A549 (cell line): Measurements from ENCODE around the gene TTLL3. TPM values are rescaled to one million over a fixed set of nuclear protein-coding genes. Genes with fewer than 3 reads are reported as not detected.

Experiments used
- ATAC-seq, 2 experiments: fragments of 200-7000 bp in 1 of 2; fragments of >200 bp in 1 of 2; cut with Nextera tagmentation in 1 of 2; cut with Tn5 transposase in 1 of 2; 3 replicates each; pipeline versions ENCODE4 v1.8.0 to v1.9.1; 2018 to 2020; ENCODE audit warnings: mild to moderate bottlenecking in 1 of 2, moderate library complexity in 1 of 2
- CTCF ChIA-PET: fragments of 300-600 bp; sonication (Branson Sonifier 250); formaldehyde crosslinking; extraction: SDS; loops from one replicate; lab custom pipeline; 2021; ENCODE audit warnings: antibody characterized with exemption, inconsistent platforms; lab: Yijun Ruan, JAX
- POLR2A ChIA-PET: fragments of 350-600 bp; formaldehyde crosslinking; extraction: SDS; loops from one replicate; lab custom pipeline; 2021; ENCODE audit warnings: antibody characterized with exemption, inconsistent platforms; lab: Yijun Ruan, JAX
- DNase-seq, 2 experiments: peaks; one replicate each; pipeline versions ENCODE4 v3.0.0 to v3.0.0-alpha.2; 2011 to 2016; ENCODE audit warnings: low read depth in 1 of 2, low spot score in 1 of 2
- FAIRE-seq: peaks from 2 replicates; lab custom pipeline; 2011; peaks lifted over from hg19 to GRCh38; lab: Jason Lieb, UNC
- H3K27ac ChIP-seq, 2 experiments: fragments of >200 bp; sonication (Bioruptor Twin); formaldehyde crosslinking; 3 replicates each; pipeline ENCODE4 v1.5.1; 2016 to 2017
- H3K4me1 ChIP-seq: fragments of >200 bp; sonication (Bioruptor Twin); formaldehyde crosslinking; 3 replicates; pipeline ENCODE4 v1.6.1; 2016
- H3K4me2 ChIP-seq: fragments of >200 bp; sonication (Bioruptor Twin); formaldehyde crosslinking; 3 replicates; pipeline ENCODE4 v1.6.1; 2016
- H3K4me3 ChIP-seq: fragments of >200 bp; sonication (Bioruptor Twin); formaldehyde crosslinking; 3 replicates; pipeline ENCODE4 v1.5.1; 2016
- H3K9me3 ChIP-seq: fragments of >200 bp; sonication (Bioruptor Twin); formaldehyde crosslinking; 3 replicates; pipeline ENCODE4 v1.6.1; 2016
- BHLHE40 ChIP-seq: IDR thresholded peaks from 2 replicates; pipeline ENCODE4 v1.6.1; 2012; ENCODE audit warnings: low read depth, low read length, inconsistent platforms
- CBX2 ChIP-seq: fragments of 200-600 bp; sonication (generic); IDR thresholded peaks from 2 replicates; pipeline ENCODE4 v1.6.1; 2016; ENCODE audit warnings: low read depth, mild to moderate bottlenecking, borderline replicate concordance
- CEBPB ChIP-seq, 2 experiments: fragments of >200 bp in 1 of 2; sonication (Bioruptor Twin) in 1 of 2; formaldehyde crosslinking in 1 of 2; IDR thresholded peaks; 2 replicates each; pipeline ENCODE4 v1.6.1; 2012 to 2016
- EHMT2 ChIP-seq: fragments of 200-600 bp; sonication (generic); IDR thresholded peaks from 2 replicates; pipeline ENCODE4 v1.6.1; 2016; ENCODE audit warnings: antibody characterized with exemption, low read depth, mild to moderate bottlenecking, moderate library complexity
- FOSL2 ChIP-seq, 2 experiments: fragments of 450-650 bp in 1 of 2; fragments of >200 bp in 1 of 2; sonication (Bioruptor Twin) in 1 of 2; formaldehyde crosslinking; IDR thresholded peaks; 2 replicates each; pipeline versions ENCODE4 v1.5.0 to v1.6.1; 2016 to 2020; ENCODE audit warnings: mild to moderate bottlenecking in 1 of 2, moderate library complexity in 1 of 2
- HDAC2 ChIP-seq: fragments of 200-600 bp; sonication (generic); IDR thresholded peaks from 2 replicates; pipeline ENCODE4 v1.6.1; 2016
- HEYL ChIP-seq: fragments of 250-450 bp; sonication (Bioruptor Pico); IDR thresholded peaks from 2 replicates; pipeline ENCODE4 v1.8.0; 2021; ENCODE audit warnings: mild to moderate bottlenecking, moderate library complexity
- HOXA7 ChIP-seq: fragments of 250-450 bp; sonication (Bioruptor Pico); IDR thresholded peaks from 2 replicates; pipeline ENCODE4 v1.5.0; 2020; ENCODE audit warnings: mild to moderate bottlenecking, moderate library complexity
- JUN ChIP-seq, 2 experiments: fragments of >200 bp; sonication (Bioruptor Twin); formaldehyde crosslinking; IDR thresholded peaks; 2 replicates in 1 of 2; 3 replicates in 1 of 2; pipeline ENCODE4 v1.6.1; 2016 to 2017
- JUNB ChIP-seq: fragments of >200 bp; sonication (Bioruptor Twin); formaldehyde crosslinking; IDR thresholded peaks from 2 replicates; pipeline ENCODE4 v1.6.1; 2016
- KDM1A ChIP-seq: fragments of 200-600 bp; sonication (generic); IDR thresholded peaks from 2 replicates; pipeline ENCODE4 v1.6.1; 2016; ENCODE audit warnings: low read depth, mild to moderate bottlenecking
- KDM5A ChIP-seq: fragments of 200-600 bp; sonication (generic); IDR thresholded peaks from 2 replicates; pipeline ENCODE4 v1.6.1; 2016; ENCODE audit warnings: antibody characterized with exemption, mild to moderate bottlenecking
- MAFK ChIP-seq: fragments of 450-650 bp; IDR thresholded peaks from 2 replicates; pipeline ENCODE4 v1.6.1; 2014; ENCODE audit not compliant: partially characterized antibody
- MAZ ChIP-seq: fragments of 150-350 bp; IDR thresholded peaks from 2 replicates; pipeline ENCODE4 v1.6.1; 2014; ENCODE audit warnings: antibody characterized with exemption, low read depth, low read length, borderline replicate concordance
- MYC ChIP-seq: IDR thresholded peaks from 2 replicates; pipeline ENCODE4 v1.6.1; 2012; ENCODE audit warnings: mild to moderate bottlenecking, inconsistent platforms, low read length, improper control_type of control experiment, borderline replicate concordance
- NFE2L2 ChIP-seq: fragments of 150-350 bp; conservative IDR thresholded peaks from 2 replicates; pipeline ENCODE4 v1.6.1; 2014; ENCODE audit warnings: low read length
- PHF8 ChIP-seq: fragments of 200-600 bp; sonication (generic); IDR thresholded peaks from 2 replicates; pipeline ENCODE4 v1.6.1; 2016; ENCODE audit warnings: low read depth, mild to moderate bottlenecking, antibody characterized with exemption, moderate library complexity, borderline replicate concordance
- POLR2A ChIP-seq: IDR thresholded peaks from 2 replicates; pipeline ENCODE4 v1.6.1; 2012; ENCODE audit warnings: mild to moderate bottlenecking, low read length
- POLR2AphosphoS2 ChIP-seq: conservative IDR thresholded peaks from 2 replicates; pipeline ENCODE4 v1.6.1; 2012; ENCODE audit warnings: low read length, improper control_type of control experiment, inconsistent platforms
- RAD21 ChIP-seq, 2 experiments: fragments of >200 bp in 1 of 2; sonication (Bioruptor Twin) in 1 of 2; formaldehyde crosslinking in 1 of 2; IDR thresholded peaks in 1 of 2; conservative IDR thresholded peaks in 1 of 2; 2 replicates in 1 of 2; 3 replicates in 1 of 2; pipeline ENCODE4 v1.6.1; 2012 to 2018; ENCODE audit warnings: inconsistent platforms in 1 of 2
- RNF2 ChIP-seq: fragments of 200-600 bp; sonication (generic); IDR thresholded peaks from 2 replicates; pipeline ENCODE4 v1.6.1; 2016; ENCODE audit warnings: low read depth, mild to moderate bottlenecking, antibody characterized with exemption, moderate library complexity, borderline replicate concordance
- TP53 ChIP-seq: fragments of 250-450 bp; sonication (Bioruptor Pico); IDR thresholded peaks from 2 replicates; pipeline ENCODE4 v1.5.0; 2021; ENCODE audit warnings: mild to moderate bottlenecking, moderate library complexity
- ZC3H11A ChIP-seq: fragments of 450-650 bp; IDR thresholded peaks from 2 replicates; pipeline ENCODE4 v1.6.1; 2014; ENCODE audit warnings: antibody characterized with exemption, mild to moderate bottlenecking
- ZSCAN20 ChIP-seq: fragments of 250-450 bp; sonication (Bioruptor Pico); IDR thresholded peaks from 2 replicates; pipeline ENCODE4 v1.8.0; 2022; ENCODE audit warnings: mild to moderate bottlenecking, moderate library complexity
- WGBS: methylation state at CpG from one replicate; pipeline ENCODE4 v1.1.6; 2017; ENCODE audit errors: missing lambda C conversion rate; 5-methylcytosine and 5-hydroxymethylcytosine counted together
- polyA plus RNA-seq, 4 experiments: library from polyadenylated mRNA; depleted of rRNA in 3 of 4; stranded (reverse); fragments of >200 nt; fragmentation: RNase III in 1 of 4; extraction: RNeasy Plus Mini Kit Qiagen cat#74134 plus additional on column Dnase treatment in 1 of 4; gene quantifications; 2 replicates in 3 of 4; 3 replicates in 1 of 4; pipeline ENCODE4 v1.2.3, GENCODE V29; 2011 to 2017
- TF ChIP-seq, protein P1 (sequence below): fragments of >200 bp; sonication (Bioruptor Twin); formaldehyde crosslinking; IDR thresholded peaks from 2 replicates; pipeline ENCODE4 v1.6.1; 2016
- TF ChIP-seq, protein P2 (sequence below): IDR thresholded peaks from 2 replicates; pipeline ENCODE4 v1.6.1; 2012; ENCODE audit warnings: low read depth, borderline replicate concordance
- TF ChIP-seq, protein P3 (sequence below): fragments of >200 bp; sonication (Bioruptor Twin); formaldehyde crosslinking; IDR thresholded peaks from 3 replicates; pipeline ENCODE4 v1.5.1; 2016
- TF ChIP-seq, protein P4 (sequence below): fragments of 150-350 bp; IDR thresholded peaks from 2 replicates; pipeline ENCODE4 v1.6.1; 2014; ENCODE audit warnings: low read depth, mild to moderate bottlenecking, low read length
- TF ChIP-seq, protein P5 (sequence below): IDR thresholded peaks from 2 replicates; pipeline ENCODE4 v1.6.1; 2012

Gene TTLL3
- polyA plus RNA-seq, 2 of the 4 experiments (the other 2 are of a cell fraction) = 10.3 to 13.0 TPM

DNA sequence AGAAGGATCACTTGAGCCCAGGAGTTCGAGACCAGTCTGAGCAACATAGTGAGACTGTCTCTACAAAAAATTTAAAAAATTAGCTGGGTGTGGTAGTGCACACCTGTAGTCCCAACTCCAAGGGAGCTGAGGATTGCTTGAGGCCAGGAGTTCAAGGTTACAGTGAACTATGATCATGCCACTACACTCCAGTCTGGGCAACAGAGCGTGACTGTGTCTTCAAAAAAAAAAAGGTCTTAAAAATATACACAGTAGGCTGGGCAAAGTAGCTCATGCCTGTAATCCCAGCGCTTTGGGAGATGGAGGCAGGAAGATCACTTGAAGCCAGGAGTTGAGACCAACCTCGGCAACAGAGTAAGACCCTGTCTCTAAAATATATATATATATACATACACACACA is 29.2 kb upstream of the TTLL3 start (continued):
- TF ChIP-seq, protein P1, sequence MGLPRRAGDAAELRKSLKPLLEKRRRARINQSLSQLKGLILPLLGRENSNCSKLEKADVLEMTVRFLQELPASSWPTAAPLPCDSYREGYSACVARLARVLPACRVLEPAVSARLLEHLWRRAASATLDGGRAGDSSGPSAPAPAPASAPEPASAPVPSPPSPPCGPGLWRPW = no peak
- no peak for TF ChIP-seq KDM5A
- TF ChIP-seq KDM1A = no peak
- TF ChIP-seq CEBPB (IDR thresholded peaks at IDR 0.05) = no peak

DNA sequence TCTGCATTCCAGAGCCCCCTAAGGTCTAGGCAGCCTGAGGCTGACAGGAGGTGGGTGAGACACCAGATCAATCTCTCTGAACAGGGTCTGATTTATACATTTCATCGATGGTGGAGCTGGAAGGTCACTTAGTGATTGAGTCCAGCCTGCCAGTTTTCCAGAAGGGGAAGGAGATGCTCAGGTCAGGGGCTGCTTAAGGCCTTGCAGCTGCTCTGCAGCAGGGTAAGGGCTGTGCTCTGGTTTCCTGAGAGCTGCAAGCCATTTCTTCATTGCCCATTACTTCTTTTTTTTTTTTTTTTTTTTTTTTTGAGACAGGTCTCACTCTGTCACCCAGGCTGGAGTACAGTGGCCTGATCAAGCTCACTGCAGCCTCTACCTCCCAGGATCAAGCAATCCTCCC is 28.5 kb upstream of the TTLL3 start:
- 85% methylated on average over 1 of the region's 1 CpG for WGBS
- Histone ChIP-seq H3K9me3 (no peaks in the 10 kb centered on the region), H3K4me1 (no peaks in the 10 kb centered on the region)
- TF ChIP-seq MAFK (no peak), MYC (no peak), MAZ (no peak), NFE2L2 (no peak), RNF2 (no peak), ZSCAN20 (CRISPR knock-in tag) (no peak)
- TF ChIP-seq, protein P2, sequence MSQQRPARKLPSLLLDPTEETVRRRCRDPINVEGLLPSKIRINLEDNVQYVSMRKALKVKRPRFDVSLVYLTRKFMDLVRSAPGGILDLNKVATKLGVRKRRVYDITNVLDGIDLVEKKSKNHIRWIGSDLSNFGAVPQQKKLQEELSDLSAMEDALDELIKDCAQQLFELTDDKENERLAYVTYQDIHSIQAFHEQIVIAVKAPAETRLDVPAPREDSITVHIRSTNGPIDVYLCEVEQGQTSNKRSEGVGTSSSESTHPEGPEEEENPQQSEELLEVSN = no peak
- TF ChIP-seq, protein P3, sequence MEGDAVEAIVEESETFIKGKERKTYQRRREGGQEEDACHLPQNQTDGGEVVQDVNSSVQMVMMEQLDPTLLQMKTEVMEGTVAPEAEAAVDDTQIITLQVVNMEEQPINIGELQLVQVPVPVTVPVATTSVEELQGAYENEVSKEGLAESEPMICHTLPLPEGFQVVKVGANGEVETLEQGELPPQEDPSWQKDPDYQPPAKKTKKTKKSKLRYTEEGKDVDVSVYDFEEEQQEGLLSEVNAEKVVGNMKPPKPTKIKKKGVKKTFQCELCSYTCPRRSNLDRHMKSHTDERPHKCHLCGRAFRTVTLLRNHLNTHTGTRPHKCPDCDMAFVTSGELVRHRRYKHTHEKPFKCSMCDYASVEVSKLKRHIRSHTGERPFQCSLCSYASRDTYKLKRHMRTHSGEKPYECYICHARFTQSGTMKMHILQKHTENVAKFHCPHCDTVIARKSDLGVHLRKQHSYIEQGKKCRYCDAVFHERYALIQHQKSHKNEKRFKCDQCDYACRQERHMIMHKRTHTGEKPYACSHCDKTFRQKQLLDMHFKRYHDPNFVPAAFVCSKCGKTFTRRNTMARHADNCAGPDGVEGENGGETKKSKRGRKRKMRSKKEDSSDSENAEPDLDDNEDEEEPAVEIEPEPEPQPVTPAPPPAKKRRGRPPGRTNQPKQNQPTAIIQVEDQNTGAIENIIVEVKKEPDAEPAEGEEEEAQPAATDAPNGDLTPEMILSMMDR = no peak
- TF ChIP-seq, protein P4, sequence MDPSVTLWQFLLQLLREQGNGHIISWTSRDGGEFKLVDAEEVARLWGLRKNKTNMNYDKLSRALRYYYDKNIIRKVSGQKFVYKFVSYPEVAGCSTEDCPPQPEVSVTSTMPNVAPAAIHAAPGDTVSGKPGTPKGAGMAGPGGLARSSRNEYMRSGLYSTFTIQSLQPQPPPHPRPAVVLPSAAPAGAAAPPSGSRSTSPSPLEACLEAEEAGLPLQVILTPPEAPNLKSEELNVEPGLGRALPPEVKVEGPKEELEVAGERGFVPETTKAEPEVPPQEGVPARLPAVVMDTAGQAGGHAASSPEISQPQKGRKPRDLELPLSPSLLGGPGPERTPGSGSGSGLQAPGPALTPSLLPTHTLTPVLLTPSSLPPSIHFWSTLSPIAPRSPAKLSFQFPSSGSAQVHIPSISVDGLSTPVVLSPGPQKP = no peak
- TF ChIP-seq, protein P5, sequence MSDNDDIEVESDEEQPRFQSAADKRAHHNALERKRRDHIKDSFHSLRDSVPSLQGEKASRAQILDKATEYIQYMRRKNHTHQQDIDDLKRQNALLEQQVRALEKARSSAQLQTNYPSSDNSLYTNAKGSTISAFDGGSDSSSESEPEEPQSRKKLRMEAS = no peak
- TF ChIP-seq, all 56 proteins: peak for 0
- DNase-seq (no peak), FAIRE-seq (no peak), ATAC-seq (no peak)
- Histone ChIP-seq H3K4me2 (no peak overlapping the region), H3K4me3 (no peak overlapping the region), H3K27ac (no peak overlapping the region)
- POLR2A ChIA-PET = interaction anchor here (0.7 kb wide), 1 partner anchor 164 kb away, joined by 6 read pairs; no protein-coding TSS in a partner anchor
- CTCF ChIA-PET = interaction anchor here (0.6 to 1.9 kb wide), 7 partner anchors 9 to 386 kb away, joined by 3 to 9 read pairs (median 3); no protein-coding TSS in a partner anchor

DNA sequence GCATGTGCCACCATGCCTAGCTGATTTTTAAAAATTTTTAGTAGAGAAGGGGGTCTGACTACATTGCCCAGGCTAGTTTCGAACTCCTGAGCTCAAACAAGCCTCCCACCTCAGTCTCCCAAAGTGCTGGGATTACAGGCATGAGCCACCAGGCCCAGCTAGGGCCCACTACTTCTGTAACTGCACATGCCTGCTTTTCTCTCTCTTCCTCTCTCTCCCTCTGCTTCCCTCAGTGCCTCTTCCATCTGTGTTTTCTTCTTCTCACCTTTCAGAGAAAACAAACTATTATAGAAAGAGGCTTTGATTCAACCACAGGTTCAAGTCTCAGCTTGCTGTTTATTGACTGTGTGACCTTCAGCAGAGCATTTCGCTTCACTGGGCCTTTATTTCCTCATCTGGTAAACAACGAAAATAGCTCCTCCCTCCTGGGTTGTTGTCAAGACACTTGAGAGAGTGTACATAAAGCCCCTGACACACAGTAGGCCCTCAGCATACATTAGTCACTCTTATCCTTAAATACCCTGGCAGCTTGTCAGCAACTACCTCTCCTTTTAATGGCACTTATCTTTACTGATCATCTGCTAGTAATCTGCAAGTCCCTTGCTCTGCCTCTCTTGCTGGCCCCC is 28.0 kb upstream of the TTLL3 start:
- POLR2A ChIA-PET = interaction anchor here (0.6 kb wide), 1 partner anchor 11 kb away, joined by 3 read pairs; the partner anchor contains the start of gene ARPC4
- DNase-seq (no peak), ATAC-seq (no peak), FAIRE-seq (no peak)
- Histone ChIP-seq H3K4me3 (no peak overlapping the region), H3K4me2 (no peak overlapping the region), H3K4me1 (no peaks in the 10 kb centered on the region), H3K27ac (no peak overlapping the region), H3K9me3 (no peaks in the 10 kb centered on the region)
- CTCF ChIA-PET = interaction anchor here (0.6 to 1.9 kb wide), 11 partner anchors 9 to 386 kb away, joined by 3 to 9 read pairs (median 3); partner anchors contain the start of genes ARPC4 and TADA3
- 81% methylated on average over 3 of the region's 3 CpGs for WGBS
- no peak for TF ChIP-seq JUNB
- TF ChIP-seq HDAC2 = no peak
- no peak for TF ChIP-seq POLR2A
- TF ChIP-seq BHLHE40 = no peak
- TF ChIP-seq POLR2AphosphoS2 = no peak
- no peak for TF ChIP-seq HOXA7 (CRISPR knock-in tag)
- TF ChIP-seq, protein P3 = no peak
- TF ChIP-seq, protein P1 = no peak
- no peak for TF ChIP-seq FOSL2 (IDR thresholded peaks at IDR 0.05)
- no peak for TF ChIP-seq FOSL2 (CRISPR knock-in tag; IDR thresholded peaks at IDR 0.05)
- no peak for TF ChIP-seq RNF2
- TF ChIP-seq CBX2 = no peak
- TF ChIP-seq EHMT2 = no peak
- TF ChIP-seq RAD21 (conservative IDR thresholded peaks at IDR 0.05 in 1 of 2, IDR thresholded peaks at IDR 0.05 in 1 of 2) = no peak
- no peak for TF ChIP-seq HEYL (CRISPR knock-in tag)
- no peak for TF ChIP-seq TP53 (CRISPR knock-in tag)
- TF ChIP-seq JUN (IDR thresholded peaks at IDR 0.05) = no peak
- TF ChIP-seq PHF8 = no peak
- no peak for TF ChIP-seq ZC3H11A
